Mononuclear cell (primary cell): ENCODE data around the gene SLC51A. TPM values are rescaled to one million over a fixed set of nuclear protein-coding genes. Genes with fewer than 3 reads are reported as not detected.
"Not testable (repeated sequence)": the region's sequence is repeated elsewhere in the genome, so short reads cannot be mapped to it uniquely, and the experiment has no call there.

Experiments used
- H3K27me3 ChIP-seq: 2 replicates; pipeline ENCODE4 v1.6.0; 2011; ENCODE audit warnings: low read length, control low read depth; ENCODE audit not compliant: insufficient read depth
- H3K4me1 ChIP-seq: 2 replicates; pipeline ENCODE4 v1.5.1; 2011; ENCODE audit warnings: mild to moderate bottlenecking, low read length, control low read depth; ENCODE audit not compliant: insufficient read depth
- H3K4me3 ChIP-seq: 2 replicates; pipeline ENCODE4 v1.5.1; 2011; ENCODE audit warnings: mild to moderate bottlenecking, low read length, moderate library complexity
- H3K9me3 ChIP-seq: 2 replicates; pipeline ENCODE4 v1.5.1; 2011; ENCODE audit warnings: low read depth, mild to moderate bottlenecking, control low read depth, low read length
- total RNA-seq: library from RNA; depleted of rRNA; stranded (reverse); fragments of >200 nt; gene quantifications from one replicate; pipeline ENCODE4 v1.2.3, GENCODE V29; 2012

SLC51A gene
- 0.31 TPM for total RNA-seq

DNA sequence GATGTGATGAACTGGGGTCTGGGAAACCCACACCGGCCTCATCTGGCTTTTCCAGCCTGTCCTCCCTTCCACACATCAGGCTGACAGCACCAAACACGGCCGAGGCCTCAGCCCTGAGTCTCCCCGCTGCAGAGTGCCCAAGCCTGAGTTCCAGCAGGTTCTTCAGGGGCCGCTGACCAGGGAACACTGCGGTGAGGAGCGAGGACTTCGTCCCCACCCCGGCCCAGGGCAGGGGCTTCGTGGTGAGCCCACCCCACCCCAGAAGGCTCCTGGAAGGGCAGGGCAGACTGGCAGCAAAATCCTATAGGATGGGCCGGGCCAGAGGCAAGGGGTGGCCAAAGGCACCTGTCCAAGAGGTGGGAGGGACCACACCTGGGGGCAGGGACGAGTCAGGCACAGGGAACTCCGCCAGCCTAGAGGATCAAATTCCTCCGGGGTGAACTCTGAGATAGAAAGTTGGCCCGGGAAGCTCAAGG lies at the start of gene SLC51A:
SLC51A (plus strand) TSS at position 446 of the 476 bp plus-strand sequence. CDS start 179 bp downstream, outside the sequence.
- Histone ChIP-seq H3K4me3 (no peak within 1 kb of the TSS), H3K27me3 (no peaks in the 10 kb centered on the region), H3K9me3 (no peaks in the 10 kb centered on the region), H3K4me1 (peaks cover 31% of the 10 kb centered on the region)

DNA sequence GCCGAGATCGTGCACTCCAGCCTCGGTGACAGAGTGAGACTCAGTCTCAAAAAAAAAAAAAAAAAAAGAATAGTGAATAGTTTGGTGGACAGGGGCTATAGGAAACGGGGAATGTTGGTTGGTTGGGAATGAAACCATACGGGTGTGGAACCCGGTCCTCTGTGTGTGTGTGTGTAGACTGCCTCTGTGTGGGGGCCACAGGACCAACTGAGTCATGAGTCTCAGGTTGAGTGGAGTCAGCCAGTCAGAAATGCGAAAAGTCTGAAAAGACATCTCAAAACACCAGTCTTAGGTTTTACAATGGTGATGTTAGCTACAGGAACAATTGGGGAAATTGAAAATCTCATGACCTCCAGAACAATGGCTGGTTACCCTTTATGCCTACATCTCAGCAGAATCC lies 49.6 kb upstream of the SLC51A start:
- H3K27me3 ChIP-seq: no peaks in the 10 kb centered on the region
- H3K4me1 ChIP-seq: peaks cover 36% of the 10 kb centered on the region
- H3K9me3 ChIP-seq: no peaks in the 10 kb centered on the region
- H3K4me3 ChIP-seq: no peak overlapping the region

DNA sequence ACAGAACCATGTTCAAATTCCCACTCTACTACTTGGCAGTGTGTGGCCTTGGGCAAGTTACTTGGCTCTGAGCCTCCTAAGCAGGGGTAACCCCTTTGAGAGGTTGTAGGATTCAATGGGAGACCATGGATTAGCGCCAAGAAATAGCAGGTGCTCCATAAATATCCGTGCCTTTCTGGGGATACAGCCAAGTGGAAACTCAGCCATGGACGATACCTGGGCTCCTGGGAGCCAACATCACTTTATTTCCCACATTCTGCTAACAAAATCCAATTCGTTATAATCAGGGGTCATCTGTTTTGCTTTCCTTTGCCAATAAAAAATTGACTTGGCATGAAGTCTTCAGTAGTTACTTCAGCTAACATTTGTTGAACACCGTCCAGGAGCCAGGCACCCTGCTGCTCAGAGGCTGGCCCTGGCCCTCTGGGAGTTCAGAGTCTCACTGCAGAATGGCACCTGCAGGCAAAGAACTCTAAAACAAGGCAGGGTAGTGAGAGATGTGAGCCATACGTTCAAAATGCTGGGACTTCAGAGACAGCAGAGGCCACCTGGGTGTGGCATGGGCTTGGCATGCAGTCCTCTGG lies 47.4 kb upstream of the SLC51A start:
- no peaks in the 10 kb centered on the region for H3K9me3 ChIP-seq
- H3K4me1 ChIP-seq: peaks cover 31% of the 10 kb centered on the region
- no peaks in the 10 kb centered on the region for H3K27me3 ChIP-seq
- no peak overlapping the region for H3K4me3 ChIP-seq

DNA sequence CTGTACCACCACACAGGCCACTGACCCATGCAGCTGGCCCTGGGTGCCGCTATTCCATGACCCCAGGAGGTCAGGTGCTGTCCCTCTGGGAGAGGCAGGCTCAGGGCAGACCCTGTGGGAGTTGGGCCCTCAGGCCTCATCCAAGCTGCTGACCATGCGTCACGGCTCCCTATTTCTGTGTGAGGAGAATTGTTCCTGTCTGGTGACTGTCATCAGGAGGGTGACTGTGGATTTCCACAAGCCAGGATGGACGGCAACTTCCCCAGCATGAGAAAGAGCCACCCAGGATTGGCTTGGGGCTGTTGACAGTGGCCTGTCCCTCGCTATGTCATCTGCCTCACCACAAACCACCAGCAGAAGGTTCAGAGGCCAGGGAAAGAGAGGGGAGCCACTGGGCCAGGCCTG lies 46.5 kb upstream of the SLC51A start:
- H3K4me3 ChIP-seq: no peak overlapping the region
- H3K27me3 ChIP-seq: no peaks in the 10 kb centered on the region
- peaks cover 28% of the 10 kb centered on the region for H3K4me1 ChIP-seq
- no peaks in the 10 kb centered on the region for H3K9me3 ChIP-seq

DNA sequence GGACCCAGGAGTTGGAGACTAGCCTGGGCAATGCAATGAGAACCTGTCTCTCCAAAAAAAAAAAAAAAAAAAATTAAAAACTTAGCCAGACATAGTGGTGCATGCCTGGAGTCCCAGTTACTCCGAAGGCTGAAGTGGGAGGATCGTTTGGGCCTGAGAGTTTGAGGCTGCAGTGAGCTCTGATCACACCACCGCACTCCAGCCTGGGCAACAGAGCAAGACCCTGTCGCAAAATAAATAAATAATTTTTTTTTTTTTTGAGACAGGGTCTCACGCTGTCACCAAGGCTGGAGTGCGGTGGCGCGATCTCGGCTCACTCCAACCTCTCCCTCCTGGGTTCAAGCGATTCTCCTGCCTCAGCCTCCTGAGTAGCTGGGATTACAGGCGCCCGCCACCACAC lies 46.0 kb upstream of the SLC51A start:
- not testable (repeated sequence) for H3K27me3 ChIP-seq, H3K4me3 ChIP-seq, H3K9me3 ChIP-seq
- H3K4me1 ChIP-seq: peaks cover 28% of the 10 kb centered on the region

DNA sequence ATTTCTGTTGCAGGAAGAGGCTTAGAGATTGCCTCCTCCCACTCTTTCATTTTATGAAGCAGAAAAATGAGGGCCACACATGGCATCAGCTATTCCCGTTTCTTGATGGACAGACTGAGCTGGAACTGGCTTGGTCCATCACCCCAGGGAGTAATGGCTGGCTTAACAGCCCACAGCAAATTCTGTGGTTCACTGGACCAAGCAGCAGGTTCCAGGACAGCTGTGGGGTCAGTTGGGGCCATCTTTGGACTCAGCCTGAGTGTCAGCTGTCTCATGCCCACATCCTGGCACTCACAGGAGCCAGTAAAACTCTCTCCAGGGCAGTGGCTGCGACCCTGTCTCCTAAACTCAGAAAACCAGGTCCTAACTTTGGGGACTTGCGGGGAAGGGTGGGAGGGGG lies 41.7 kb upstream of the SLC51A start:
- Histone ChIP-seq H3K9me3 (no peaks in the 10 kb centered on the region), H3K27me3 (no peaks in the 10 kb centered on the region)

DNA sequence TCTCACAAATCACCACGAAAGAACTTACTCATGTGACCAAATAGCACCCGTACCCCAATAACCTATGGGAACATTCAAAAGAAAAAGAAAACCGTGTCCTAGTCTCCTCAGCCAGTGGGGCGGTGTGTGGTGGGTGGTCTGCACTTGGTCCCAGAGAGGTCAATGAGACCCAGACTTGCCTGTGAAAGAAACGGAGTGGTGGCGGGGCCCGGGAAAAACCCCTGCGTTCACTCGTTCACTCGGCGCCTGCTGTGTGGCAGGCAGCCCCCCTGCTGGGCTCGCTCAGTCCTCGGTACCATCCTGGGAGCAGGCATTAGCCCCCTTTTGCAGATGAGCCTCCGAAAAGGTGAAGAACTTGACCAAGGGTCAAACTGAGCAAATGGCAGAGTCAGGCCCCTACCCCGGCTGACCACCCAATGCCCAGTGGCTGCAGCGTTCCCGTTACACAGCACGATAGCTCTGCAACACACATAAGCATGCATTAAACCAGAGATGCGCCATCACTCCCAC lies 41.2 kb upstream of the SLC51A start:
- no peaks in the 10 kb centered on the region for H3K9me3 ChIP-seq
- no peaks in the 10 kb centered on the region for H3K27me3 ChIP-seq
- no peak overlapping the region for H3K4me3 ChIP-seq
- peaks cover 37% of the 10 kb centered on the region for H3K4me1 ChIP-seq

More for the DNA sequence above, 41.7 kb upstream of the SLC51A start:
- H3K4me1 ChIP-seq: peaks cover 37% of the 10 kb centered on the region
- H3K4me3 ChIP-seq: no peak overlapping the region

DNA sequence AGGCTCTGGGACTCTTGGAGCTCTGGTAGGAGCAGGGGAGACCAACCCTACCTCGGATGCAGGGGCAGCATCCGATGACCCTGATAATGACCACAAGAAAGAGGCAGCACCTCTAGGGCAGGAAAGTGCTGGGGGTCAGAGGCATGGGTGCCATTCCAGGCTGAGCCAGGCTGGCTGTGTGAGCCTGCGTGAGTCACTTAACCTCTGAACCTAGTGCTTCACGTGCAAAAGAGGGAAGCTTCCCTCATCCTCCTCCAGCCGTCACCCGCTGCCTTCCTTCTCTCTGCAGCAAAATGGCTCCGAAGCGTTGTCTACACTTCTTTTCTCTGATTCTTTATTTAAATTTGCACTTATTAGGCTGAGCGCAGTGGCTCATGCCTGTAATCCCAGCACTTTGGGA lies 40.6 kb upstream of the SLC51A start:
- Histone ChIP-seq H3K9me3 (no peaks in the 10 kb centered on the region), H3K4me1 (peaks cover 36% of the 10 kb centered on the region), H3K27me3 (no peaks in the 10 kb centered on the region), H3K4me3 (no peak overlapping the region)

DNA sequence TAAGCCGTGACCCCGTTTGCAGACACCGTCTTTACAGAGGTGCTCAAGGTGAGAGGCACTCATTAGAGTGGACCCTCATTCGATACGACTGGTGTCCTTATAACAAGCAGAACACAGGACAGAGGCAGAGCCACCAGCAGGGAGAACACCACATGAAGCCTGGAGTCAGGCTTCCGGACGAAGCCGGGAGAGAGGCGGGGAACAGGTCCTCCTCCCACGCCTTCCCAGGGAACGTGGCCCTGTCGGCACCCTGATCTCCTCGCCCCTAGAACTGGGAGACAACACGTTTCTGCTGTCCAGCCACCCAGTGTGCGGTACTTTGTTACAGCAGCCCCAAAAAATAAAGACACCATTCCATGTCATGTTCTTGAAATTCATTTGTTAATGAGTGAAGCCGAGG lies 38.8 kb upstream of the SLC51A start:
- Histone ChIP-seq H3K4me3 (no peak overlapping the region), H3K4me1 (peaks cover 39% of the 10 kb centered on the region), H3K9me3 (no peaks in the 10 kb centered on the region), H3K27me3 (no peaks in the 10 kb centered on the region)

DNA sequence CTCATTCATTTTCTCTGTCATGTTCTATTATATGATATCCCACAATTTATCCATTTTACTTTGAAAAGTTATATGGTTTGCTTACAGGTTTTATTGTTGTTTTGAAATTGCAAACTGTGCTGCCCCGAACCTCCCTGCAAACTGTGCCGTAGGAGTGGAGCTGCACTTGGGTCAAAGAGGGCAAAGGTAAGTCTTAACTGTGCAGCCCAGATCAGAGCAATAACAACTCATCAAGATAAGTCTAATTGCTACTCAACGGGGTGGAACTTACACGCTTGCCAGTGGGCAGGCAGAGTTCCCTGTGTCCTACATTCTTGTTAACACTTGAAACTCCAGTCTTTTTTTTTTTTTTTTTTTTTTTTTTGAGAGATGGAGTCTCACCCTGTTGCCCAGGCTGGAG lies 38.4 kb upstream of the SLC51A start:
- H3K4me1 ChIP-seq: peaks cover 43% of the 10 kb centered on the region
- no peaks in the 10 kb centered on the region for H3K9me3 ChIP-seq
- no peak overlapping the region for H3K4me3 ChIP-seq
- no peaks in the 10 kb centered on the region for H3K27me3 ChIP-seq

DNA sequence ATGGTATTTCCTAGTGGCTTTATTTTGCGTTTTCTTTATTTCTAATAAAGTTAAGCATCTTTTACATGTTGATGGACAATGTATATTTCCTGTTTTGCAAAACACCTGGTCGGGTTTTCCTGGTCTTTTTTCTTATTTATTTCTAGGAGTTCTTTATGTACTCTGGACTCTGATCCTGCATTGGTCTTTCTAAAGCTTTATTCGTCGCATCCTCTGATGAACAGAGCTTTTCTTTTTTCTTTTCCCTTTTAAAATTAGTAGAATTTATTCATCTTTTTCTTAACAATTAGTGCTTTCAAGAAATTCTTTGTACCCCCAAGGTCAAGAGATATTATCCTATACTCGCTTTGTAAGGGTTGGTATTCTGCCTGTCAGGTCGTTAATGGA lies 37.3 kb upstream of the SLC51A start:
- Histone ChIP-seq H3K27me3 (no peaks in the 10 kb centered on the region), H3K4me3 (no peak overlapping the region), H3K9me3 (no peaks in the 10 kb centered on the region), H3K4me1 (peaks cover 49% of the 10 kb centered on the region)

DNA sequence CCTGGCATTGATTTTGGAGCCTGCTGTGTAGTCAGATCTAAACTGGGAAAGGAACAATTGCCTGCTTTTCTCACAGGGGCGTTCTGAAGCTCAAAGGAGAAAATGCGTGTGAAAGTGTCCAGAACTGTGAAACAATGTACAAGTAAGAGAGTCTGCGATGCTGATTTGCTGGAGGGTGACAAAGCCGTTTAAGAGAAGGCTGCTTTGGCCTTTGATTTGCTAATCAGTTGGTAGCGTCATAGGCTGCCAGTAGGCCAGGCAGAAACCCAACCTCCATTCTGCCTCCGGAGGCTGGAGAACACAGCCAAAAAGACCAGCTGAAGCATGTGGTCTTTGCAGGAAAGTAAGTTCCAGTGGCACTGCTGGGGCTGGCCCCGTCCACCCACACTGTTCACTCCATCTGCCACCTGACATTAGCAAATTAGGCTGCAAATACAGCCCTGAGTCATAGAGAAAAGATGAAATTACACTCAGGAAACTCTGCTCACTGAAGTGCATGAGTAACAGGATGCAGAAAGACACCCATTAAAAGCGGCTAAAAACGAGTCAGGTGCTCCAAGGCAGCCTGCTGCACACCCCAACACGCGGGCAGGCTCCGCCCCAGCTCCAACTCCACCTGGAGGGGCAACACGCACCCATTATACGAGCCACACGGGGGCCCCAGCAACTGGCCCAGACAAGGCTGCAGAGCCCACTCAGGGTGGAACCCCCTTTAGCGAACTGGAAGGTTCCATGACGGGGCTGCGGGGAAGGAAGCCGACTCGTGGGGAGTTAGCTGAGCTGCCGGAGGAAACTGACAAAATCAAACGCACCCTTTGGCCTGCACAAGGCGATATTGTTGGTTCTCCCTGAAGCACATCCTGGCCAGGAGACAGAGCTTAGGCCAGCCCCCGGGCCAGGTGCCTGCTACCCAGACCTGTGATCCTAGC lies 36.7 kb upstream of the SLC51A start:
- Histone ChIP-seq H3K4me3 (no peak overlapping the region), H3K27me3 (no peaks in the 10 kb centered on the region), H3K4me1 (peaks cover 49% of the 10 kb centered on the region), H3K9me3 (no peaks in the 10 kb centered on the region)

DNA sequence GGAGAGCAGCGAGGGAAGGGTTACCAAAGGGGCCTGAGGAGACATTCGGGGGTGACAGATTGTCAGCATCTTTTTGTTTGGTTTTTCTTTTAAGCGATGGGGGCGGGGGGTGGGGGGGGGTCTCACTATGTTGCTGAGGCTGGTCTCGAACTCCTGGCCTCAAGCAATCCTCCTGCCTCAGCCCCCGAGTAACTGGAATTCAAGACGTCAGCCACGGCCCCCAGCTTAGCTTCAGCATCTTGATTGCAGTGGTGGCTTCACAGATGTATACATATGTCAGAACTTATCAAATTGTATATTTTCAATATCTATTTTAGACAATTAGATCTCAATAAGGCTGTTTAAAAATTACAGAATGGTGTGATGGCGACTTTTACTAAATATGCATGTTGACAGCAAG lies 36.0 kb upstream of the SLC51A start:
- Histone ChIP-seq H3K27me3 (no peaks in the 10 kb centered on the region), H3K4me3 (no peak overlapping the region), H3K4me1 (peaks cover 49% of the 10 kb centered on the region), H3K9me3 (no peaks in the 10 kb centered on the region)

DNA sequence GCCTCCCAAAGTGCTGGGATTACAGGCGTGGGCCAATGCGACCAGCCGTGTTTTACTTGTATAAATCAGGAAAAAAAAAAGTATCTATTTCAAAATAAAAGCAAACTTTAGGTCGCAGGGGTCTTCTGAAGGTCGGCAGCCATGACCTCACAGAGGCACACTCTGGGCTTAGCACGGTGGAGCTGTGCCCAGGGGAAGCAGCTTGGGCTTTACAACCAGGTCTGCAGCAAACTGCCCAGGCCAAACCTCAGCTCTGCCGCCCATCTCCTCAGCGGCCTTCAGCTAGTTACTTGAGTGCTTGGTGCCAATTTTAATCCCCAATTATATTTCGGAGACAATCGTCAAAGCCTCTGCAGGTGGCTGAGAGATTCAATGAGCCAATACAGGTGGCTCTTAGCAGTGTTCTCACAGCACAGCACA lies 35.2 kb upstream of the SLC51A start:
- peaks cover 49% of the 10 kb centered on the region for H3K4me1 ChIP-seq
- H3K4me3 ChIP-seq: no peak overlapping the region
- no peaks in the 10 kb centered on the region for H3K27me3 ChIP-seq
- no peaks in the 10 kb centered on the region for H3K9me3 ChIP-seq

DNA sequence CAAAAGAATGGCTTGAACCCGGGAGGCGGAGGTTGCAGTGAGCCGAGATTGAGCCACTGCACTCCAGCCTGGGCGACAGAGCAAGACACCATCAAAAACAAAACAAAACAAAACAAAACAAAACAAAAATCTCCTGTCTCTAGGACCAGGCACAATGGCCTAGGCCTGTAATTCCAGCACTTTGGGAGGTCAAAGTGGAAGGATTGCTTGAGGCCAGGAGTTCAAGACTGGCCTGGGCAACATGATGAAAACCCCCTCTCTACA lies 32.2 kb upstream of the SLC51A start:
- H3K9me3 ChIP-seq, H3K4me3 ChIP-seq, H3K27me3 ChIP-seq: not testable (repeated sequence)
- peaks cover 58% of the 10 kb centered on the region for H3K4me1 ChIP-seq

DNA sequence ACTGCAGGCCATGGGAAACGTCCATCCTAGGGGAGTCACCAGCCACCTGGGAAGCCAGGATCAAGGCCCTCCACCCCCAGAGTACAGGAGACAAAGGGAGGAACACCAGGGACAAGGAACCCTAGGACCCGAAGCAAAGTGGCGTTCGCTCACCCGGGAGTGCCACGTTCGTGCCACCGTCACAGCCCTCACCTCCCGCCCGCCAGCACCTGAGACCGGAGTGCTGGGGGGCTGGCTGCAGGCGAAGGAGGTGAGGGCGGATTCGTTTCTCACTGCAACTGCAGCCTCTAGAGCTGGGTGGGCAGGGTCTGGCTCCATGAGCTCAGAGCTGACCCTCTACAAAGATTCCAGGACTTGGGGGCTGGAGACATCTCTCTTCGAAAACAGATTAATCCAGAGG lies 31.5 kb upstream of the SLC51A start:
- Histone ChIP-seq H3K4me3 (no peak overlapping the region), H3K27me3 (no peaks in the 10 kb centered on the region), H3K9me3 (no peaks in the 10 kb centered on the region), H3K4me1 (peaks cover 50% of the 10 kb centered on the region)
